Transverse colon (tissue), 4 donors: ENCODE results near the gene VTI1A. TPM values are rescaled to one million over a fixed set of nuclear protein-coding genes. Genes with fewer than 3 reads are reported as not detected.

ENCODE experiments used
- DNase-seq: peaks from one replicate; pipeline ENCODE4 v3.0.0-alpha.2; 2019
- H3K27ac ChIP-seq, 4 donors: fragments of 200-600 bp; sonication (generic); 2 replicates each; pipeline ENCODE4 v1.5.1; 2016 to 2018; ENCODE audit warnings: inconsistent platforms in 4 of 4
- H3K27me3 ChIP-seq: fragments of 200-600 bp; sonication (generic); 2 replicates; pipeline ENCODE4 v1.5.1; 2017; ENCODE audit warnings: inconsistent platforms
- H3K36me3 ChIP-seq, 4 donors: fragments of 200-600 bp; sonication (generic); 2 replicates each; pipeline ENCODE4 v1.5.1; 2017 to 2019; ENCODE audit warnings: inconsistent platforms in 4 of 4
- H3K4me1 ChIP-seq, 4 donors: fragments of 200-600 bp; sonication (generic); 2 replicates each; pipeline ENCODE4 v1.5.1; 2017 to 2020; ENCODE audit warnings: inconsistent platforms in 4 of 4
- H3K4me3 ChIP-seq, 4 donors: fragments of 200-600 bp; sonication (generic); 1 replicate in 1 of 4; 2 replicates in 3 of 4; pipeline versions ENCODE4 v1.5.1 to v1.6.1; 2017 to 2019; ENCODE audit warnings: inconsistent platforms in 4 of 4
- H3K9me3 ChIP-seq, 2 donors: fragments of 200-600 bp; sonication (generic); 2 replicates each; pipeline ENCODE4 v1.5.1; 2017 to 2019; ENCODE audit warnings: inconsistent platforms in 2 of 2
- CTCF ChIP-seq, 5 experiments: fragments of 200-600 bp in 3 of 5; fragments of 450-650 bp in 2 of 5; sonication (generic) in 3 of 5; IDR thresholded peaks; 1 replicate in 2 of 5; 2 replicates in 3 of 5; pipeline ENCODE4 v1.5.1; 2016 to 2017; ENCODE audit warnings: antibody characterized with exemption in 5 of 5, inconsistent platforms in 3 of 5, mild to moderate bottlenecking in 2 of 5, moderate library complexity in 1 of 5
- EP300 ChIP-seq: sonication (generic); formaldehyde crosslinking; IDR thresholded peaks from one replicate; pipeline ENCODE4 v1.6.1; 2017; ENCODE audit warnings: antibody characterized with exemption, low read depth
- POLR2A ChIP-seq: fragments of 450-650 bp; IDR thresholded peaks from one replicate; pipeline ENCODE4 v1.6.1; 2016; ENCODE audit warnings: antibody characterized with exemption, mild to moderate bottlenecking, moderate library complexity
- POLR2AphosphoS5 ChIP-seq, 3 donors: sonication (generic); formaldehyde crosslinking; IDR thresholded peaks; one replicate each; pipeline ENCODE4 v1.6.1; 2016; ENCODE audit warnings: antibody characterized with exemption in 3 of 3
- WGBS, 2 donors: methylation state at CpG; one replicate each; pipeline ENCODE4 v1.1.5; 2018; ENCODE audit warnings: low coverage in 1 of 2; 5-methylcytosine and 5-hydroxymethylcytosine counted together
- in situ Hi-C, 4 donors: fragments of 200-750 bp; cut with MboI; loops; one replicate each; pipeline versions ENCODE4 v1.15.0 to v1.15.1; 2017; ENCODE audit warnings: low sequenced_read_pairs in 3 of 4, low pct_ligation_motif_present in 1 of 4, low pct_unique_long_range_greater_than_20kb in 1 of 4
- intact Hi-C: fragments of 100-400 bp; cut with DNase I; formaldehyde crosslinking; loops from one replicate; pipeline ENCODE4 v1.15.1; 2023; ENCODE audit warnings: low total_unique reads
- total RNA-seq, 4 donors: library from RNA; depleted of rRNA; stranded (reverse); fragments of >200 nt; gene quantifications; one replicate each; pipeline ENCODE4 v1.1.0, GENCODE V29; 2016

VTI1A gene
- total RNA-seq, 4 donors from 2014 or later: 65.8 to 211 (median 149) TPM

- no peak for TF ChIP-seq EP300
- no peak for TF ChIP-seq POLR2AphosphoS5 (IDR thresholded peaks at IDR 0.05)
- no peak for TF ChIP-seq CTCF (IDR thresholded peaks at IDR 0.05)
- no peak for TF ChIP-seq POLR2A
Measured at GRCh38 chr10:112441520-112441919, 5.5 kb upstream of the VTI1A start.

GRCh38 chr10:112442063-112442462, 5.0 kb upstream of the VTI1A start:
- no peak for DNase-seq
- H3K36me3 ChIP-seq: peaks cover 0 to 30% (median 7%) of the 10 kb centered on the region in 4 donors
- intact Hi-C loops: no loop called here
- H3K27ac ChIP-seq: no peak overlapping the region
- no peak overlapping the region for H3K4me3 ChIP-seq
- peaks cover 7 to 15% (median 11%) of the 10 kb centered on the region in 4 donors for H3K4me1 ChIP-seq
- in situ Hi-C loops: loop anchor here (25.0 kb wide), 1 partner anchor 255 kb away; the partner anchor contains the start of gene GPAM (in 4 of the 4)
- no peaks in the 10 kb centered on the region for H3K27me3 ChIP-seq
- H3K9me3 ChIP-seq: no peaks in the 10 kb centered on the region
- TF ChIP-seq EP300 (no peak), POLR2A (no peak), CTCF (IDR thresholded peaks at IDR 0.05) (no peak), POLR2AphosphoS5 (IDR thresholded peaks at IDR 0.05) (no peak)
- WGBS, 2 donors: 20 to 27% methylated on average over 3 of the region's 3 CpGs

More at GRCh38 chr10:112441520-112441919, 5.5 kb upstream of the VTI1A start:
- Histone ChIP-seq H3K9me3 (no peaks in the 10 kb centered on the region), H3K36me3 (peaks cover 0 to 34% (median 7%) of the 10 kb centered on the region in 4 donors), H3K27me3 (no peaks in the 10 kb centered on the region), H3K27ac (no peak overlapping the region), H3K4me3 (no peak overlapping the region), H3K4me1 (peaks cover 7 to 15% (median 11%) of the 10 kb centered on the region in 4 donors)
- DNase-seq: no peak
- intact Hi-C loops: no loop called here
- in situ Hi-C loops: loop anchor here (25.0 kb wide), 1 partner anchor 254 kb away; the partner anchor contains the start of gene GPAM (in 4 of the 4)
- 42% methylated on average over 1 of the region's 1 CpG; no CpG with 5 or more reads in 1 of the 2 donors for WGBS, 2 donors

GRCh38 chr10:112446055-112446854, 760 bp upstream of the VTI1A start:
- intact Hi-C loops (no loop called here), in situ Hi-C loops (loop anchor here (25.0 kb wide), 1 partner anchor 259 kb away; the partner anchor contains the start of gene GPAM (in 4 of the 4))
- Histone ChIP-seq H3K4me1 (peaks cover 7 to 31% (median 23%) of the 10 kb centered on the region in 4 donors), H3K9me3 (no peaks in the 10 kb centered on the region), H3K27me3 (no peaks in the 10 kb centered on the region), H3K4me3 (peak overlapping the region; percentile 63 to 85 (median 76)), H3K36me3 (peaks cover 0 to 15% (median under 1%) of the 10 kb centered on the region in 4 donors), H3K27ac (peak overlapping the region; percentile 86 to 90 (median 89))
- peak; percentile 28 for DNase-seq
- TF ChIP-seq CTCF (IDR thresholded peaks at IDR 0.05): peak in 2 of 5 experiments; percentile 12 to 30
- TF ChIP-seq EP300: no peak
- 0 to 4% methylated on average over 8 to 20 of the region's 20 CpGs for WGBS, 2 donors

GRCh38 chr10:112447620-112447928, 559 bp downstream of the VTI1A start:
- peak overlapping the region; percentile 86 to 90 (median 89) for H3K27ac ChIP-seq
- no peaks in the 10 kb centered on the region for H3K9me3 ChIP-seq
- peaks cover 7 to 36% (median 23%) of the 10 kb centered on the region in 4 donors for H3K4me1 ChIP-seq
- 0 to 2% methylated on average over 10 of the region's 10 CpGs for WGBS, 2 donors
- DNase-seq: no peak
- in situ Hi-C loops (loop anchor here (25.0 kb wide), 1 partner anchor 260 kb away; the partner anchor contains the start of gene GPAM (in 4 of the 4)), intact Hi-C loops (no loop called here)
- TF ChIP-seq POLR2A (no peak), POLR2AphosphoS5 (IDR thresholded peaks at IDR 0.05) (no peak), EP300 (no peak), CTCF (IDR thresholded peaks at IDR 0.05) (no peak)
- peaks cover 0 to 5% (median 0%) of the 10 kb centered on the region in 4 donors for H3K36me3 ChIP-seq
- H3K27me3 ChIP-seq: no peaks in the 10 kb centered on the region
- peak overlapping the region; percentile 63 to 85 (median 76) for H3K4me3 ChIP-seq
